SJSA1 (cell line): ENCODE measurements around the gene AEBP2. TPM values are rescaled to one million over a fixed set of nuclear protein-coding genes. Genes with fewer than 3 reads are reported as not detected.
"Not testable (repeated sequence)": the region's sequence is repeated elsewhere in the genome, so short reads cannot be mapped to it uniquely, and the experiment has no call there.

ENCODE experiments used
- DNase-seq, 2 experiments: peaks; one replicate each; pipeline ENCODE4 v3.0.0-alpha.2; 2015 to 2020; ENCODE audit warnings: low spot score in 2 of 2, low read depth in 1 of 2
- H3K27ac ChIP-seq: fragments of 250-450 bp; sonication (Bioruptor Pico); 2 replicates; pipeline ENCODE4 v1.5.1; 2020; ENCODE audit warnings: mild to moderate bottlenecking, moderate library complexity
- H3K27me3 ChIP-seq: fragments of 250-450 bp; sonication (Bioruptor Pico); replicated peaks from 2 replicates; pipeline ENCODE4 v1.5.1; 2020; ENCODE audit warnings: mild to moderate bottlenecking, moderate library complexity
- H3K36me3 ChIP-seq: fragments of 250-450 bp; sonication (Bioruptor Pico); 2 replicates; pipeline ENCODE4 v1.5.1; 2020; ENCODE audit warnings: mild to moderate bottlenecking
- H3K4me1 ChIP-seq: fragments of 250-450 bp; sonication (Bioruptor Pico); replicated peaks from 2 replicates; pipeline ENCODE4 v1.6.1; 2021; ENCODE audit warnings: mild to moderate bottlenecking
- H3K4me3 ChIP-seq: fragments of 250-450 bp; sonication (Bioruptor Pico); 2 replicates; pipeline ENCODE4 v1.5.1; 2020; ENCODE audit warnings: mild to moderate bottlenecking
- H3K9me3 ChIP-seq: fragments of 250-450 bp; sonication (Bioruptor Pico); replicated peaks from 2 replicates; pipeline ENCODE4 v1.5.1; 2020; ENCODE audit warnings: mild to moderate bottlenecking
- total RNA-seq: library from RNA; depleted of rRNA; stranded (reverse); fragments of >200 nt; shearing (Covaris generic); gene quantifications from 2 replicates; pipeline ENCODE4 v1.2.3, GENCODE V29; 2014

AEBP2 gene
- total RNA-seq, 1 experiment from 2014 or later, result 14.6 TPM

GRCh38 chr12:19410211-19410610 lies 29.1 kb upstream of the AEBP2 start:
- Histone ChIP-seq H3K9me3 (no peaks in the 10 kb centered on the region), H3K36me3 (no peaks in the 10 kb centered on the region), H3K27ac (no peak overlapping the region), H3K4me3 (no peak overlapping the region), H3K4me1 (no peaks in the 10 kb centered on the region), H3K27me3 (no peaks in the 10 kb centered on the region)
- DNase-seq, result no peak

GRCh38 chr12:19410629-19411185 lies 28.6 kb upstream of the AEBP2 start:
- Histone ChIP-seq H3K27me3 (no peaks in the 10 kb centered on the region), H3K27ac (no peak overlapping the region), H3K4me1 (no peaks in the 10 kb centered on the region), H3K36me3 (no peaks in the 10 kb centered on the region), H3K4me3 (no peak overlapping the region), H3K9me3 (no peaks in the 10 kb centered on the region)
- DNase-seq, result no peak

- Histone ChIP-seq H3K4me1 (no peaks in the 10 kb centered on the region), H3K27me3 (no peaks in the 10 kb centered on the region), H3K4me3 (no peak overlapping the region), H3K9me3 (no peaks in the 10 kb centered on the region), H3K36me3 (no peaks in the 10 kb centered on the region), H3K27ac (no peak overlapping the region)
- no peak for DNase-seq
These were observed 27.8 kb upstream of the AEBP2 start for GRCh38 chr12:19411234-19412204.

- no peak overlapping the region for H3K4me3 ChIP-seq
- no peak overlapping the region for H3K27ac ChIP-seq
- H3K9me3 ChIP-seq, result no peaks in the 10 kb centered on the region
- H3K27me3 ChIP-seq, result no peaks in the 10 kb centered on the region
- H3K36me3 ChIP-seq, result no peaks in the 10 kb centered on the region
- no peaks in the 10 kb centered on the region for H3K4me1 ChIP-seq
- no peak for DNase-seq
These were observed 26.4 kb upstream of the AEBP2 start for GRCh38 chr12:19412844-19413243.

- DNase-seq, H3K27me3 ChIP-seq, H3K4me3 ChIP-seq, H3K4me1 ChIP-seq, H3K27ac ChIP-seq, H3K9me3 ChIP-seq, H3K36me3 ChIP-seq: not testable (repeated sequence)
These were observed 25.7 kb upstream of the AEBP2 start for GRCh38 chr12:19413582-19413981.

GRCh38 chr12:19415563-19415962 lies 23.7 kb upstream of the AEBP2 start:
- no peak overlapping the region for H3K4me3 ChIP-seq
- DNase-seq, result no peak

GRCh38 chr12:19419086-19419485 lies 20.2 kb upstream of the AEBP2 start:
- Histone ChIP-seq H3K27ac (no peak overlapping the region), H3K9me3 (no peaks in the 10 kb centered on the region), H3K4me3 (no peak overlapping the region), H3K27me3 (no peaks in the 10 kb centered on the region), H3K4me1 (no peaks in the 10 kb centered on the region), H3K36me3 (no peaks in the 10 kb centered on the region)
- DNase-seq, result peak in 1 of 2 experiments; percentile 21

More at GRCh38 chr12:19415563-19415962, 23.7 kb upstream of the AEBP2 start:
- no peaks in the 10 kb centered on the region for H3K27me3 ChIP-seq
- H3K36me3 ChIP-seq, result no peaks in the 10 kb centered on the region
- no peak overlapping the region for H3K27ac ChIP-seq
- H3K9me3 ChIP-seq, result no peaks in the 10 kb centered on the region
- no peaks in the 10 kb centered on the region for H3K4me1 ChIP-seq

- H3K4me3 ChIP-seq, result no peak overlapping the region
- H3K9me3 ChIP-seq, result no peaks in the 10 kb centered on the region
- peak in 1 of 2 experiments; percentile 2 for DNase-seq
- H3K27ac ChIP-seq, result no peak overlapping the region
- H3K36me3 ChIP-seq, result no peaks in the 10 kb centered on the region
- H3K27me3 ChIP-seq, result no peaks in the 10 kb centered on the region
- H3K4me1 ChIP-seq, result no peaks in the 10 kb centered on the region
These were observed 17.6 kb upstream of the AEBP2 start for GRCh38 chr12:19421503-19422282.

- Histone ChIP-seq H3K36me3 (no peaks in the 10 kb centered on the region), H3K27ac (no peak overlapping the region), H3K4me1 (no peaks in the 10 kb centered on the region), H3K4me3 (no peak overlapping the region), H3K9me3 (no peaks in the 10 kb centered on the region), H3K27me3 (no peaks in the 10 kb centered on the region)
- DNase-seq, result peak in 1 of 2 experiments; percentile 15
These were observed 15.9 kb upstream of the AEBP2 start for GRCh38 chr12:19423166-19423930.

- H3K27me3 ChIP-seq, result no peaks in the 10 kb centered on the region
- no peaks in the 10 kb centered on the region for H3K36me3 ChIP-seq
- no peak overlapping the region for H3K4me3 ChIP-seq
- H3K4me1 ChIP-seq, result no peaks in the 10 kb centered on the region
- no peaks in the 10 kb centered on the region for H3K9me3 ChIP-seq
- DNase-seq, result no peak
- no peak overlapping the region for H3K27ac ChIP-seq
These were observed 11.0 kb upstream of the AEBP2 start for GRCh38 chr12:19428246-19428645.

- H3K27me3 ChIP-seq, H3K36me3 ChIP-seq, H3K4me1 ChIP-seq, H3K9me3 ChIP-seq, DNase-seq, H3K27ac ChIP-seq, H3K4me3 ChIP-seq: not testable (repeated sequence)
These were observed 9.8 kb upstream of the AEBP2 start for GRCh38 chr12:19429491-19429890.

- no peaks in the 10 kb centered on the region for H3K4me1 ChIP-seq
- H3K36me3 ChIP-seq, result no peaks in the 10 kb centered on the region
- H3K27ac ChIP-seq, result no peak overlapping the region
- no peak overlapping the region for H3K4me3 ChIP-seq
- no peaks in the 10 kb centered on the region for H3K9me3 ChIP-seq
- no peaks in the 10 kb centered on the region for H3K27me3 ChIP-seq
- no peak for DNase-seq
These were observed 8.3 kb upstream of the AEBP2 start for GRCh38 chr12:19430988-19431387.
